ENCODE data around the gene STIM1. TPM values are rescaled to one million over a fixed set of nuclear protein-coding genes. Genes with fewer than 3 reads are reported as not detected.

The STIM1 gene
- total RNA-seq, 1 experiment from 2014 or later = 18.0 TPM

DNA sequence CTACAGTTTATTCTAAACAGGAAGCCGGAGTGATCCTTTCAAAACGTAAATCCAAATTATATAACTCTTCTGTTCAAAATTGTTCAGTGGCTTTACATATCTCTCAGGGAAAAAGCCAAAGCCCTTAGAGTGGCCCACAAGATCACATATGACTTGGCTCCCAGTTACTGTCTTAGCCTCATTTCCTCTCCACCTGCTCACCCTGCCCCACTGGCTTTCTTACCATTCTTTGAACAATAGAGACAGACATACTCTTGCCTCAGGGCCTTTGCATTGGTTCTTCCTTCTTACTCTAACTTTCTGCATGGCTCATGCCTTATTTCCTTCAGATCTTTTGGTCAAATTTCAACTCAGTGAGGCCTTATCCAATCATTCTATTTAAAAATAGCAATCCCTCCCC lies 52.1 kb downstream of the STIM1 start (continued):
- TF ChIP-seq ZNF317 (CRISPR knock-in tag; IDR thresholded peaks at IDR 0.05; ENCODE audit: borderline replicate concordance, low read depth) (no peak), SMAD3 (CRISPR knock-in tag; IDR thresholded peaks at IDR 0.05; ENCODE audit: borderline replicate concordance) (no peak)

DNA sequence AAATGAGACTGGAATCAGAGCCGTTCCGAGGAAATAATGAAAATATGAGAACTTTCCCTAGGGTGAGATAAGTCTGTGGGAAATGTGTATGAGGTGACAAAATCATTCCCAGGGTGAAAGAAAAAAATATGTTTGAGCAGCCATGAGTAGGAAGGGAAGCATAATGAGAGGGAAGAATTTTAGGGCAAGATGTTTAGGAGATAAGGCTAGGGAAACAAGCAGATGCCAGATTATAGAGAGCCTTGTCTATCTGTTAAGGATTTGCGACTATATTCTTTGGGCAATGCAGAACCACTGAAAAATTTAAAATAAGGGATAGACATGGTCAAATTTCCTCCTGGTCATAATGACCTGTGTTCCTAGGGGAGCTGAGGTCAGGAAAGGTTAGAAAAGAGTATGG lies 54.4 kb downstream of the STIM1 start:
- TF ChIP-seq, protein P1, sequence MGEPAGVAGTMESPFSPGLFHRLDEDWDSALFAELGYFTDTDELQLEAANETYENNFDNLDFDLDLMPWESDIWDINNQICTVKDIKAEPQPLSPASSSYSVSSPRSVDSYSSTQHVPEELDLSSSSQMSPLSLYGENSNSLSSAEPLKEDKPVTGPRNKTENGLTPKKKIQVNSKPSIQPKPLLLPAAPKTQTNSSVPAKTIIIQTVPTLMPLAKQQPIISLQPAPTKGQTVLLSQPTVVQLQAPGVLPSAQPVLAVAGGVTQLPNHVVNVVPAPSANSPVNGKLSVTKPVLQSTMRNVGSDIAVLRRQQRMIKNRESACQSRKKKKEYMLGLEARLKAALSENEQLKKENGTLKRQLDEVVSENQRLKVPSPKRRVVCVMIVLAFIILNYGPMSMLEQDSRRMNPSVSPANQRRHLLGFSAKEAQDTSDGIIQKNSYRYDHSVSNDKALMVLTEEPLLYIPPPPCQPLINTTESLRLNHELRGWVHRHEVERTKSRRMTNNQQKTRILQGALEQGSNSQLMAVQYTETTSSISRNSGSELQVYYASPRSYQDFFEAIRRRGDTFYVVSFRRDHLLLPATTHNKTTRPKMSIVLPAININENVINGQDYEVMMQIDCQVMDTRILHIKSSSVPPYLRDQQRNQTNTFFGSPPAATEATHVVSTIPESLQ (CRISPR knock-in tag; IDR thresholded peaks at IDR 0.05) = no peak
- TF ChIP-seq ZNF671 (CRISPR knock-in tag; IDR thresholded peaks at IDR 0.05) = no peak
- no peak for TF ChIP-seq CREB1 (CRISPR knock-in tag; IDR thresholded peaks at IDR 0.05)
- TF ChIP-seq ZNF138 (CRISPR knock-in tag; conservative IDR thresholded peaks at IDR 0.05) = no peak
- no peak for TF ChIP-seq ZNF423 (CRISPR knock-in tag; IDR thresholded peaks at IDR 0.05)
- no peak for TF ChIP-seq SMAD3 (CRISPR knock-in tag; IDR thresholded peaks at IDR 0.05; ENCODE audit: borderline replicate concordance)
- TF ChIP-seq, protein P2, sequence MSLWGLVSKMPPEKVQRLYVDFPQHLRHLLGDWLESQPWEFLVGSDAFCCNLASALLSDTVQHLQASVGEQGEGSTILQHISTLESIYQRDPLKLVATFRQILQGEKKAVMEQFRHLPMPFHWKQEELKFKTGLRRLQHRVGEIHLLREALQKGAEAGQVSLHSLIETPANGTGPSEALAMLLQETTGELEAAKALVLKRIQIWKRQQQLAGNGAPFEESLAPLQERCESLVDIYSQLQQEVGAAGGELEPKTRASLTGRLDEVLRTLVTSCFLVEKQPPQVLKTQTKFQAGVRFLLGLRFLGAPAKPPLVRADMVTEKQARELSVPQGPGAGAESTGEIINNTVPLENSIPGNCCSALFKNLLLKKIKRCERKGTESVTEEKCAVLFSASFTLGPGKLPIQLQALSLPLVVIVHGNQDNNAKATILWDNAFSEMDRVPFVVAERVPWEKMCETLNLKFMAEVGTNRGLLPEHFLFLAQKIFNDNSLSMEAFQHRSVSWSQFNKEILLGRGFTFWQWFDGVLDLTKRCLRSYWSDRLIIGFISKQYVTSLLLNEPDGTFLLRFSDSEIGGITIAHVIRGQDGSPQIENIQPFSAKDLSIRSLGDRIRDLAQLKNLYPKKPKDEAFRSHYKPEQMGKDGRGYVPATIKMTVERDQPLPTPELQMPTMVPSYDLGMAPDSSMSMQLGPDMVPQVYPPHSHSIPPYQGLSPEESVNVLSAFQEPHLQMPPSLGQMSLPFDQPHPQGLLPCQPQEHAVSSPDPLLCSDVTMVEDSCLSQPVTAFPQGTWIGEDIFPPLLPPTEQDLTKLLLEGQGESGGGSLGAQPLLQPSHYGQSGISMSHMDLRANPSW (CRISPR knock-in tag; conservative IDR thresholded peaks at IDR 0.05; ENCODE audit: low read depth) = no peak
- TF ChIP-seq, protein P3, sequence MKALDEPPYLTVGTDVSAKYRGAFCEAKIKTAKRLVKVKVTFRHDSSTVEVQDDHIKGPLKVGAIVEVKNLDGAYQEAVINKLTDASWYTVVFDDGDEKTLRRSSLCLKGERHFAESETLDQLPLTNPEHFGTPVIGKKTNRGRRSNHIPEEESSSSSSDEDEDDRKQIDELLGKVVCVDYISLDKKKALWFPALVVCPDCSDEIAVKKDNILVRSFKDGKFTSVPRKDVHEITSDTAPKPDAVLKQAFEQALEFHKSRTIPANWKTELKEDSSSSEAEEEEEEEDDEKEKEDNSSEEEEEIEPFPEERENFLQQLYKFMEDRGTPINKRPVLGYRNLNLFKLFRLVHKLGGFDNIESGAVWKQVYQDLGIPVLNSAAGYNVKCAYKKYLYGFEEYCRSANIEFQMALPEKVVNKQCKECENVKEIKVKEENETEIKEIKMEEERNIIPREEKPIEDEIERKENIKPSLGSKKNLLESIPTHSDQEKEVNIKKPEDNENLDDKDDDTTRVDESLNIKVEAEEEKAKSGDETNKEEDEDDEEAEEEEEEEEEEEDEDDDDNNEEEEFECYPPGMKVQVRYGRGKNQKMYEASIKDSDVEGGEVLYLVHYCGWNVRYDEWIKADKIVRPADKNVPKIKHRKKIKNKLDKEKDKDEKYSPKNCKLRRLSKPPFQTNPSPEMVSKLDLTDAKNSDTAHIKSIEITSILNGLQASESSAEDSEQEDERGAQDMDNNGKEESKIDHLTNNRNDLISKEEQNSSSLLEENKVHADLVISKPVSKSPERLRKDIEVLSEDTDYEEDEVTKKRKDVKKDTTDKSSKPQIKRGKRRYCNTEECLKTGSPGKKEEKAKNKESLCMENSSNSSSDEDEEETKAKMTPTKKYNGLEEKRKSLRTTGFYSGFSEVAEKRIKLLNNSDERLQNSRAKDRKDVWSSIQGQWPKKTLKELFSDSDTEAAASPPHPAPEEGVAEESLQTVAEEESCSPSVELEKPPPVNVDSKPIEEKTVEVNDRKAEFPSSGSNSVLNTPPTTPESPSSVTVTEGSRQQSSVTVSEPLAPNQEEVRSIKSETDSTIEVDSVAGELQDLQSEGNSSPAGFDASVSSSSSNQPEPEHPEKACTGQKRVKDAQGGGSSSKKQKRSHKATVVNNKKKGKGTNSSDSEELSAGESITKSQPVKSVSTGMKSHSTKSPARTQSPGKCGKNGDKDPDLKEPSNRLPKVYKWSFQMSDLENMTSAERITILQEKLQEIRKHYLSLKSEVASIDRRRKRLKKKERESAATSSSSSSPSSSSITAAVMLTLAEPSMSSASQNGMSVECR (CRISPR knock-in tag; IDR thresholded peaks at IDR 0.05; ENCODE audit: borderline replicate concordance) = no peak
- TF ChIP-seq SMAD4 (CRISPR knock-in tag; IDR thresholded peaks at IDR 0.05) = no peak
- TF ChIP-seq NFYB (CRISPR knock-in tag; conservative IDR thresholded peaks at IDR 0.05; ENCODE audit: low read depth) = no peak
- H3K27me3 Mint-ChIP-seq (ENCODE audit: low read depth) = no peaks in the 10 kb centered on the region
- CTCF ChIA-PET = no interaction called here
- ATAC-seq (no peak), DNase-seq (ENCODE audit: low spot score) (no peak)
- POLR2A ChIA-PET = interaction anchor here (0.7 kb wide), 1 partner anchor 59 kb away, joined by 3 read pairs; no protein-coding TSS in a partner anchor
- no peaks in the 10 kb centered on the region for H3K9me3 Mint-ChIP-seq
- no peaks in the 10 kb centered on the region for H3K36me3 Mint-ChIP-seq
- no peak overlapping the region for H3K4me3 Mint-ChIP-seq
- no peak overlapping the region for H3K27ac Mint-ChIP-seq
- peaks cover 8% of the 10 kb centered on the region for H3K4me1 Mint-ChIP-seq

DNA sequence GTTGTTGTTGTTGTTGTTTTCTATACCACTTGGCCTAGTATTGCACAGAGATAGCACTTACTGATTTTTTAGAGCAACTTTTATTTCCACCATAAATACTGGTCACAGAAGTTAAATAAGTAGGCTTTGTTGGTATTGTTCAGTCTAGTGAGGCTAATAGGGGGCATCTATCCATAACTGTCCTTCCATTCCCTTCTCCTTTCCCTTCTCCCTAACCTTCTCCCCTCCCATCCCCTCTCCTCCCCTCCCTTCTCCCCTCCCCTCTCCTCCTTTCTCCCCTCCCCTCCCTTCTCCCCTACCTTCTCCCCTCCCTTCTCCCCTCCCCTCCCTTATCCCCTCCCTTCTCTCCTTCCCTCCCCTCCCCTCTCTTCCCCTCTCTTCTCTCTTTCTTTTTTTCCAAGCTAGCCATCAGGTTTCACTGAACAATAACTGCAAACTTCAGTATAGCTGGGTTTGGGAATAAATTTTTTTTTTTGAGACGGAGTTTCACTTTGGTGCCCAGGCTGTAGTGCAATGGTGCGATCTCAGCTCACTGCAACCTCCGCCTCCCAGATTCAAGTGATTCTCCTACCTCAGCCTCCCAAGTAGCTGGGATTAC lies 56.5 kb downstream of the STIM1 start:
- no peak overlapping the region for H3K4me3 Mint-ChIP-seq
- no peak for DNase-seq (ENCODE audit: low spot score)
- no peaks in the 10 kb centered on the region for H3K27me3 Mint-ChIP-seq (ENCODE audit: low read depth)
- POLR2A ChIA-PET = no interaction called here
- CTCF ChIA-PET = interaction anchor here (1.2 kb wide), 1 partner anchor 57 kb away, joined by 3 read pairs; no protein-coding TSS in a partner anchor
- no peak overlapping the region for H3K27ac Mint-ChIP-seq
- no peaks in the 10 kb centered on the region for H3K36me3 Mint-ChIP-seq
- no peaks in the 10 kb centered on the region for H3K4me1 Mint-ChIP-seq
- no peak for ATAC-seq
- no peaks in the 10 kb centered on the region for H3K9me3 Mint-ChIP-seq
- TF ChIP-seq, protein P4, sequence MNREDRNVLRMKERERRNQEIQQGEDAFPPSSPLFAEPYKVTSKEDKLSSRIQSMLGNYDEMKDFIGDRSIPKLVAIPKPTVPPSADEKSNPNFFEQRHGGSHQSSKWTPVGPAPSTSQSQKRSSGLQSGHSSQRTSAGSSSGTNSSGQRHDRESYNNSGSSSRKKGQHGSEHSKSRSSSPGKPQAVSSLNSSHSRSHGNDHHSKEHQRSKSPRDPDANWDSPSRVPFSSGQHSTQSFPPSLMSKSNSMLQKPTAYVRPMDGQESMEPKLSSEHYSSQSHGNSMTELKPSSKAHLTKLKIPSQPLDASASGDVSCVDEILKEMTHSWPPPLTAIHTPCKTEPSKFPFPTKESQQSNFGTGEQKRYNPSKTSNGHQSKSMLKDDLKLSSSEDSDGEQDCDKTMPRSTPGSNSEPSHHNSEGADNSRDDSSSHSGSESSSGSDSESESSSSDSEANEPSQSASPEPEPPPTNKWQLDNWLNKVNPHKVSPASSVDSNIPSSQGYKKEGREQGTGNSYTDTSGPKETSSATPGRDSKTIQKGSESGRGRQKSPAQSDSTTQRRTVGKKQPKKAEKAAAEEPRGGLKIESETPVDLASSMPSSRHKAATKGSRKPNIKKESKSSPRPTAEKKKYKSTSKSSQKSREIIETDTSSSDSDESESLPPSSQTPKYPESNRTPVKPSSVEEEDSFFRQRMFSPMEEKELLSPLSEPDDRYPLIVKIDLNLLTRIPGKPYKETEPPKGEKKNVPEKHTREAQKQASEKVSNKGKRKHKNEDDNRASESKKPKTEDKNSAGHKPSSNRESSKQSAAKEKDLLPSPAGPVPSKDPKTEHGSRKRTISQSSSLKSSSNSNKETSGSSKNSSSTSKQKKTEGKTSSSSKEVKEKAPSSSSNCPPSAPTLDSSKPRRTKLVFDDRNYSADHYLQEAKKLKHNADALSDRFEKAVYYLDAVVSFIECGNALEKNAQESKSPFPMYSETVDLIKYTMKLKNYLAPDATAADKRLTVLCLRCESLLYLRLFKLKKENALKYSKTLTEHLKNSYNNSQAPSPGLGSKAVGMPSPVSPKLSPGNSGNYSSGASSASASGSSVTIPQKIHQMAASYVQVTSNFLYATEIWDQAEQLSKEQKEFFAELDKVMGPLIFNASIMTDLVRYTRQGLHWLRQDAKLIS (CRISPR knock-in tag; IDR thresholded peaks at IDR 0.05; ENCODE audit: borderline replicate concordance) = no peak
- no peak for TF ChIP-seq SOX15 (CRISPR knock-in tag; IDR thresholded peaks at IDR 0.05)
- no peak for TF ChIP-seq TCF7 (CRISPR knock-in tag; IDR thresholded peaks at IDR 0.05; ENCODE audit: low read depth)
- no peak for TF ChIP-seq FOXJ3 (CRISPR knock-in tag; IDR thresholded peaks at IDR 0.05; ENCODE audit: borderline replicate concordance)
- TF ChIP-seq, protein P5, sequence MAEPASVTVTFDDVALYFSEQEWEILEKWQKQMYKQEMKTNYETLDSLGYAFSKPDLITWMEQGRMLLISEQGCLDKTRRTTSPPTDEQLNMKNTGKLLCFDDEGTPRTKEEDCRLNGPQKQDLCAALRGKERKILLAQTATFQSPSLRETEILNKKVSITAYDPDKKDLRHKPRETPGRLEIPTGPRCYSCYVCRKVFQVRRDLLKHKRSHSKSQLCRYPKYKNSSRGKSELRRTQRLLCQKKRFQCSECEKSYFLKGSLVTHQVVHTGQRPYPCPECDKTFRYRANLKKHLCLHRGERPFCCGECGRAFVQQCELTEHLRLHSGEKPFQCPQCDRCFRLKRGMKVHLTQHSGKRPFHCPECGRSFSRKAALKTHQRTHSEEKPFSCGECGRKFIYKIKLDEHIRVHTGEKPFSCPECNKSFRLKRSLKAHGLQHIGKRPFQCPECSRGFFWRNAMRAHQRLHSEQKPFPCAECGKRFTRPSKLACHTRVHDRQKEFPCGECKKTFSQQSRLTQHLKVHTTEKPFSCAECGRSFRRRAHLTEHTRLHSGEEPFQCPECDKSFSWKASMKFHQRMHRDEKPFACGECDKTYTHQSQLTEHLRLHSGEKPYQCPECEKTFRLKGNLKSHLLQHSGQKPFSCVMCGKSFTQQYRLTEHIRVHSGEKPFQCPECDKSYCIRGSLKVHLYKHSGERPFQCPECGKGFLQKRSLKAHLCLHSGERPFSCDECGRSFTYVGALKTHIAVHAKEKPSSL (CRISPR knock-in tag; conservative IDR thresholded peaks at IDR 0.05) = no peak

All from WTC11 (cell line).